ENCODE data around the gene GABRA1. TPM values are rescaled to one million over a fixed set of nuclear protein-coding genes. Genes with fewer than 3 reads are reported as not detected.

Gene GABRA1
- total RNA-seq, 1 donor from 2014 or later = not detected

DNA sequence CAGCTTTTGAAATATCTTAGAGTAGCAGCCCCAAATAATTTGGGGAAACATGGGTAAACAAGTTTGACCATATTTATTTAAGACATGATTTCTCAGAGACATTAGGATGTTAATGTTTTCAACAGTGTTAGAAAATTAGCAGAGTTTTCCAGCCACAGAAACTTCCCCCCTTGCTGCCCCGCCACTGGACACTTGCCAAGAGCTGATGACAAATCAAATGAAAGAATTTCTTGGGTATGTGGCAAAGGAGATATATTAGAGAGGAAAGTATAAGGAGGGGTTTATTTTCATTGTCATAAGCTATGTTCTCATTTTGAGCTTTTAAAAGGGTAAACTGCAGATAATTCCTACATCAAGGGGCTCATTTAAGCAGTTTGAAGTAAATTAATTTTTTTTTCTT is 15.9 kb downstream of the GABRA1 start:
- no peaks in the 10 kb centered on the region for H3K79me2 ChIP-seq (ENCODE audit: low read depth)
- H3K4me3 ChIP-seq = no peak overlapping the region
- Mint-ChIP-seq H3K4me1 (no peaks in the 10 kb centered on the region), H3K9me3 (no peaks in the 10 kb centered on the region), H3K4me3 (no peak overlapping the region), H3K36me3 (no peaks in the 10 kb centered on the region), H3K27me3 (ENCODE audit: insufficient read depth, low read depth) (no peaks in the 10 kb centered on the region), H3K27ac (no peak overlapping the region)
- TF ChIP-seq EZH2phosphoT487 (IDR thresholded peaks at IDR 0.05) = no peak
- no peak overlapping the region for H3K27ac ChIP-seq
- H4K20me1 ChIP-seq (ENCODE audit: low read depth) = no peaks in the 10 kb centered on the region
- H3K4me1 ChIP-seq = no peaks in the 10 kb centered on the region
- no peak overlapping the region for H3K9ac ChIP-seq
- DNase-seq (ENCODE audit: low spot score) = no peak
- H3K4me2 ChIP-seq = no peak overlapping the region
- no peaks in the 10 kb centered on the region for H3K27me3 ChIP-seq
- H3K9me3 ChIP-seq (ENCODE audit: low read depth) = no peaks in the 10 kb centered on the region
- no peak overlapping the region for H2AFZ ChIP-seq (replicated peaks)
- no peaks in the 10 kb centered on the region for H3K36me3 ChIP-seq
- no peaks in the 10 kb centered on the region for H3F3A ChIP-seq (ENCODE audit: low read depth)

DNA sequence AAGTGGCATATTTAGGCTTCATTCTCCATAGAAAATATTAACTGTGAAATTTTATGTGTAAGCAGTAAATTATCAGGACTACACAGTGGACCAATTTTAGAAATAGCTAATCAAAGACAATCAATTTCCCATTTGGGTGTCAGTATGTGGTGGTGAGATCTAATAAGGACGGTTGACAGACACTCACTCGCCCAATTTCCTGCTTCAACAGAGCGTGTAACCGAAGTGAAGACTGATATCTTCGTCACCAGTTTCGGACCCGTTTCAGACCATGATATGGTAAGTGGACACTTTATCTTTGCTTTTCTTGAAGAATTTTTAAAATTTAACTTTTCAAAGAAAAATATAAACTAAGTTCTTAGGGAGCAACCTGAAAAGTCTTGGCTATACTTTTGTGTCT is 17.6 kb downstream of the GABRA1 start:
- Mint-ChIP-seq H3K27me3 (ENCODE audit: insufficient read depth, low read depth) (no peaks in the 10 kb centered on the region), H3K9me3 (no peaks in the 10 kb centered on the region), H3K4me3 (no peak overlapping the region), H3K4me1 (no peaks in the 10 kb centered on the region), H3K27ac (no peak overlapping the region), H3K36me3 (no peaks in the 10 kb centered on the region)
- Histone ChIP-seq H3K4me2 (no peak overlapping the region), H3K4me1 (no peaks in the 10 kb centered on the region), H4K20me1 (ENCODE audit: low read depth) (no peaks in the 10 kb centered on the region), H3K9me3 (ENCODE audit: low read depth) (no peaks in the 10 kb centered on the region), H3K79me2 (ENCODE audit: low read depth) (no peaks in the 10 kb centered on the region), H2AFZ (replicated peaks) (no peak overlapping the region), H3K9ac (no peak overlapping the region), H3K27me3 (no peaks in the 10 kb centered on the region), H3K27ac (no peak overlapping the region), H3F3A (ENCODE audit: low read depth) (no peaks in the 10 kb centered on the region), H3K4me3 (no peak overlapping the region), H3K36me3 (no peaks in the 10 kb centered on the region)
- DNase-seq (ENCODE audit: low spot score) = no peak
- TF ChIP-seq CTCF (IDR thresholded peaks at IDR 0.05) = no peak
- no peak for TF ChIP-seq EZH2 (IDR thresholded peaks at IDR 0.05)
- TF ChIP-seq EZH2phosphoT487 (IDR thresholded peaks at IDR 0.05) = no peak

- H3K4me1 ChIP-seq = no peaks in the 10 kb centered on the region
Observed at GRCh38 chr5:161889971-161890370, 42.1 kb downstream of the GABRA1 start.

DNA sequence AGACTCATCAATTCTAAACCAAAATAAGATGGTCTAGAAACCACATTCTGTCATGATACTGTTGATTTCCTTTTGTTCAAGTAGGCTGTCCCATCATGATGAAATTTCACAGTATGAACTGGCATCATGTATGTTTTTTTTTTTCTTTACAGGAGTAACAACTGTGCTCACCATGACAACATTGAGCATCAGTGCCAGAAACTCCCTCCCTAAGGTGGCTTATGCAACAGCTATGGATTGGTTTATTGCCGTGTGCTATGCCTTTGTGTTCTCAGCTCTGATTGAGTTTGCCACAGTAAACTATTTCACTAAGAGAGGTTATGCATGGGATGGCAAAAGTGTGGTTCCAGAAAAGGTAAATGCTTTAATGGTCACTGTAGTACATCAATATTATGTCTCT is 47.6 kb downstream of the GABRA1 start:
- H3K27me3 Mint-ChIP-seq (ENCODE audit: insufficient read depth, low read depth) = no peaks in the 10 kb centered on the region
- H3K9me3 Mint-ChIP-seq = no peaks in the 10 kb centered on the region
- H3K27me3 ChIP-seq = no peaks in the 10 kb centered on the region
- H3K4me3 Mint-ChIP-seq = no peak overlapping the region
- no peaks in the 10 kb centered on the region for H3K36me3 Mint-ChIP-seq
- no peaks in the 10 kb centered on the region for H3F3A ChIP-seq (ENCODE audit: low read depth)
- no peaks in the 10 kb centered on the region for H3K4me1 Mint-ChIP-seq
- H3K4me3 ChIP-seq = no peak overlapping the region
- H2AFZ ChIP-seq (replicated peaks) = no peak overlapping the region
- no peaks in the 10 kb centered on the region for H4K20me1 ChIP-seq (ENCODE audit: low read depth)
- no peak for TF ChIP-seq EZH2 (IDR thresholded peaks at IDR 0.05)
- no peak for TF ChIP-seq EZH2phosphoT487 (IDR thresholded peaks at IDR 0.05)
- TF ChIP-seq CTCF (IDR thresholded peaks at IDR 0.05) = no peak
- no peaks in the 10 kb centered on the region for H3K79me2 ChIP-seq (ENCODE audit: low read depth)
- H3K36me3 ChIP-seq = no peaks in the 10 kb centered on the region
- no peaks in the 10 kb centered on the region for H3K4me1 ChIP-seq
- H3K4me2 ChIP-seq = no peak overlapping the region
- DNase-seq (ENCODE audit: low spot score) = no peak
- no peak overlapping the region for H3K9ac ChIP-seq
- no peak overlapping the region for H3K27ac ChIP-seq
- no peaks in the 10 kb centered on the region for H3K9me3 ChIP-seq (ENCODE audit: low read depth)
- no peak overlapping the region for H3K27ac Mint-ChIP-seq

More at GRCh38 chr5:161889971-161890370, 42.1 kb downstream of the GABRA1 start:
- Mint-ChIP-seq H3K4me1 (no peaks in the 10 kb centered on the region), H3K9me3 (no peaks in the 10 kb centered on the region), H3K27me3 (ENCODE audit: insufficient read depth, low read depth) (no peaks in the 10 kb centered on the region), H3K4me3 (no peak overlapping the region), H3K27ac (no peak overlapping the region), H3K36me3 (no peaks in the 10 kb centered on the region)
- H3K9me3 ChIP-seq (ENCODE audit: low read depth) = no peaks in the 10 kb centered on the region
- H3F3A ChIP-seq (ENCODE audit: low read depth) = no peaks in the 10 kb centered on the region
- no peaks in the 10 kb centered on the region for H3K79me2 ChIP-seq (ENCODE audit: low read depth)
- no peak overlapping the region for H2AFZ ChIP-seq (replicated peaks)
- no peak overlapping the region for H3K4me2 ChIP-seq
- no peak overlapping the region for H3K27ac ChIP-seq
- H3K4me3 ChIP-seq = no peak overlapping the region
- H3K27me3 ChIP-seq = no peaks in the 10 kb centered on the region
- no peaks in the 10 kb centered on the region for H4K20me1 ChIP-seq (ENCODE audit: low read depth)
- TF ChIP-seq EZH2 (IDR thresholded peaks at IDR 0.05) = no peak
- H3K9ac ChIP-seq = no peak overlapping the region
- peak; percentile 48 for DNase-seq (ENCODE audit: low spot score)
- H3K36me3 ChIP-seq = no peaks in the 10 kb centered on the region

Measured in neural progenitor cell (in vitro differentiated cells).